H7 (cell line): ENCODE data around the gene COL27A1. TPM values are rescaled to one million over a fixed set of nuclear protein-coding genes. Genes with fewer than 3 reads are reported as not detected.
A peak's percentile ranks its signal among the peaks of the same experiment; 100 is the strongest.

Experiments used
- DNase-seq: peaks from one replicate; pipeline ENCODE4 v3.0.0; 2012
- H3K27me3 ChIP-seq: 2 replicates; pipeline ENCODE4 v1.6.0; 2011; ENCODE audit warnings: mild to moderate bottlenecking, low read length; ENCODE audit not compliant: control insufficient read depth, insufficient read depth
- H3K36me3 ChIP-seq: replicated peaks from 2 replicates; pipeline ENCODE4 v1.5.1; 2011; ENCODE audit warnings: low read length; ENCODE audit not compliant: control insufficient read depth, insufficient read depth
- H3K4me3 ChIP-seq: 2 replicates; pipeline ENCODE4 v1.5.1; 2011; ENCODE audit warnings: low read depth, mild to moderate bottlenecking, control low read depth, low read length, moderate library complexity; ENCODE audit not compliant: insufficient read depth
- total RNA-seq: library from RNA; depleted of rRNA; stranded (reverse); fragments of >200 nt; shearing (Covaris generic); gene quantifications from 2 replicates; pipeline ENCODE4 v1.2.3, GENCODE V29; 2014; rRNA removed

Gene COL27A1
- total RNA-seq, 1 experiment from 2014 or later = 10.5 TPM

DNA sequence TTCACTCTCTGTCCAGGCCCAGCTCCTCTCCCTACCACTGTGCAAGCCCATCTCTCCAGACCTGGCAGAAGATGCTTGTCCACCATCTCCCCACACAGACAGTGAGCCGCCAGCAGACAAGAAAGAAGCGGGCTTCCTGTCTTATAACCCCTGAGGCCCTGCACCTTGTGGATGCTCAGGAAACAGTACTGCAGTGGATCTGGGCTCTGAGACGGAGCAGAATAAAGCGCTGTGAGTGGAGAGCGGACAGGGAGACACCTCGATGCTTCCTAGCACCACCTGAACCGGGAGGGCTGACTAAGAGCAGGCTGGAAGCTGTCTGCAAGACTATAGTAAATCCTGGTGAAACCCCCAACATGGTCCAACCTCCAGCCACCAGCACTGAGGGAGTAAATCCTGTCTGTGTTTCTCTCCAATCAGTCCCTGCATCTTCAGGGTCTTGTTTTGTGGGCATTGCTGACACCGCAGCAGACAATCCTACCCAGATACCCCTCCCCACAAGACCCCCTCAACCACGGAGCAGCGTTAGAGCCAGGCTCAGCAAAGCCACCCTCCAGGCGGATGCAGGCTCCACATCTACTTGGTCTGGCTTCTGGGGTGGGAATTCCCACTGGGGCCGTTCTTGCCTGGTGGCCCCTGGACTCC lies 193.0 kb downstream of the COL27A1 start:
- Histone ChIP-seq H3K4me3 (no peak overlapping the region), H3K36me3 (peaks cover 26% of the 10 kb centered on the region), H3K27me3 (no peaks in the 10 kb centered on the region)
- no peak for DNase-seq

DNA sequence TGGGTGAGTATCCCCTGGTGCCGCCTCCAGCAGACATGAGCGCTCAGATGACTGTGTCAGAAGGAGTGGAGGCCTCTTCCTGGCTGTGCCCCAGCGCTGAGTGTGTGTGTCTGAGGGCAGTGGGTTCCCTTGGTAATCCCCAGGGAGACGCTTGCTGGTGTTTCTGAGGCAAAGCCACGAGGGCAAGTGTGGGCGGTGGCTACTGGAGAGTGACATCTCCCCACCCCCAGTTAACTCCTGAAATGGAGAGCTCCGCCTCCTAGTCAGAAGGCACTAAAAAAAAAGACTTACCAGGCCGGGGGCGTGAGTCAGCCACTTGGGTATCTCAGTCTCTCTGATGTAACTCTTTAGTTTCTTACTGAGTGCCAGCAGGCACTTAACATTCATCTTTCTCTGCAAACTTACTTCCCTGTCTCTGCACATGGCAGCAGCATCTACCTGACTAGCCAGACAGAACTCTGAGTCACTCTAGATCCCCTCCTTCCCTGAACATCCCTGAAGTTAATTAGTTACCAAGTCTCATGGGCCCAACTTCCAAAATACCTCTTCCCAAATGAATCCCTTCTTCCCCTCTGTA lies 193.7 kb downstream of the COL27A1 start:
- H3K36me3 ChIP-seq = peaks cover 23% of the 10 kb centered on the region

DNA sequence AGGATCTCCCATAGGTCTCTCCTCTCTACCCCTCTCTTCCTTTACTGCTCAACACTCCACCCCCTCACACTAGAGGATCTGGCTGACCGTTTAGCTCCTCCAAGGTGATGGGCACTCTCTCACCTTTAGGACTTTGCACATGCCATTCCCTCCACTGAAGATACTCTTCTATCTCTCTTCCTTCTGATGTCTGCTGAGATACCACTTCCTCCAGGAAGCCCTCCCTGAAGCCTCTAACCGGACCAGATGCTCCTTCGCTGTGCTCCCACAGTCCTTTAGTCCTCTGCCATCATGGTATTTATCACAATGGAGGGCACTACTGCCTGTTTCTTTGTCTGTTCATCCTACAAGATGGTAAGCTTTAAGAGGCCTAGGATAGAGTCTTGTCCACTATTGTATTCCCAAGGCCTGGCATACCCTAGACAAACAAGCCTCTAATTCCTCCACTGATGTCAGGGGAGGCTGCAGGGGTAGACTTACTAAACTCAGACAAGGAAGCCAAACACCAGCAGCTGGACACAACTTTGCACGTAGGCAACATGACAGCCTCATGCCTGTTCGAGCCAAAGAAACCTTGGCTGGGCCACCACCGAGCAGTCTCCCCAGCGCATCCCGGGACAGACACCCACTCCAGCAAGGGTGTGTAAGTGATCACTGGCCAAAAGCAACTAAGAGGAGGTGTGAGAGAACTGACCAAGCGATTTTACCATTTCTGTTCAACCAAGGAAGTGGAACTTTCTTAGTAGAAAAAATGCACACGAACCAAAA lies 194.6 kb downstream of the COL27A1 start:
- no peak for DNase-seq
- Histone ChIP-seq H3K27me3 (no peaks in the 10 kb centered on the region), H3K36me3 (peaks cover 19% of the 10 kb centered on the region), H3K4me3 (no peak overlapping the region)

More for the DNA sequence above, 193.7 kb downstream of the COL27A1 start:
- H3K4me3 ChIP-seq = no peak overlapping the region
- peak; percentile 92 for DNase-seq
- no peaks in the 10 kb centered on the region for H3K27me3 ChIP-seq

DNA sequence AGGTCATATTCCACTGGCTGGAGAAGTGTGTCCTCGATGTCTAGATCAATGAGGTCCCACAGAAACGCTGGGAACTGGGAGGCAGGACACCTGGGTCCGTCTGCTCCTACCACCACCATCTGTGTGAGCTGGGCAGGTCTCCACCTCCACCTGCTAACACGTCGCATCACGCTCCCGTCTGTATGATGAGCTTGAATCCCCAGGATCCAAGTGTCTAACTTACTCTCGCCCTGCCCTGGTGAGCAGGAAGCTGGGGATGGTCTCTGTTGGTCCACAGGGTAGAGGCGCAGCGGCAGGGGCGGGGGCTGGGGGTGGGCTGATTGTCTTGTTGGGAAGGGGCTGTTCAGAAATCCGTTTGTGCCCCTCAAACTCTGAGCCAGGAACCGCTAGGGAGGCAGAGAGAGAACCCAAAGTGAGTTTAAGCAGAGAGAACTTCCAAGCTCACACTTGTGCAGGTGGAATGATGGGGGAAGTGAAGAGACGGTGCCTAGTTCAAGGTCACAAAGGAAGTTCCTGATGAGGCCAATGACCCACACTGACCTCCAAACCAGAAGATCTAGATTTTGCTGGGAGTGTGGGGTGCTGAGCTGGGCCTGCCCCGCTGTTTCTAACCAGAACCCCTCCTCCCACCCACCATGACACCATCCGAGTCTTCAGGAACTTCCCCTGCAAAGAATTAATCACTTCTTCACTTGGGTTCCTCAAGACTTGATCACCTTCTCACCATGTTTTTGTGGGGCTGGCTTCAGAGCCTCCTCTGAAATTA lies 195.5 kb downstream of the COL27A1 start:
- Histone ChIP-seq H3K36me3 (peaks cover 18% of the 10 kb centered on the region), H3K27me3 (no peaks in the 10 kb centered on the region), H3K4me3 (no peak overlapping the region)
- no peak for DNase-seq

DNA sequence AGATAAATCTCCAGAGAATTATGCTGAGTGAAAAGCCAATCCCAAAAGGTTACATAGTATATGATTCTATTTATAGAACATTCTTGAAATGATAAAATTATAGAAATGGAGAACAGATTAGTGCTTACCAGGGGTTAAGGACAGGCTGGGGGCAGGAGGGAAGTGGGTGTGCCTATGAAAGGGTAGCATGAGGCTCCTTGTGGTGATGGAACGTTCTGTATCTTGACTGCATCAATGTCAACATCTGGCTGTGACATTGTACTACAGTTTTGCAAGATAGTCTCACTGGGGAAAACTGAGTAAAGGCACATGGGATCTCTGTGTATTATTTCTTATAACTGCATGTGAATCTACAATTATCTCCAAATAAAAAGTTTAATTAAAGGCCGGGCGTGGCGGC lies 196.6 kb downstream of the COL27A1 start:
- H3K36me3 ChIP-seq = peaks cover 12% of the 10 kb centered on the region
- DNase-seq = no peak
- no peak overlapping the region for H3K4me3 ChIP-seq
- no peaks in the 10 kb centered on the region for H3K27me3 ChIP-seq

DNA sequence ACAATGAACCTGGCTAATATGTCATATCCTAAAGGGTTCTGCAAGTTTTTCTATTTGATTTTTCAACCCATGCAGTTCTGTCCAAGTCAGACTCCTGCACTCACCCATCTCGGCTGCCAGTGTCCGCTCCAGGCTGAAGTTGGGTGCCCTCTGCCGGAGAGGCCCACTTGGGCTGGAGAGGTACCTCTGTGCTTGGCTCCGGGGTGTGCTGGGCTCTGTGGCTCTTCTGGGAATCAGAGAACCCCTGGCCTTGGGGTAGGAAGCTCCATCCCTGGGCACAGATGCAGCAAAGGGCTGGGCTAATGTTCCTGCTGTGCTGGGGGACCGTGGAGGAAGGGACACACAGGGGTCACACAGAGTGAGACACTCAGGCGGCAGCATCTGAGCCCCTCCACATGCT lies 200.5 kb downstream of the COL27A1 start:
- Histone ChIP-seq H3K27me3 (no peaks in the 10 kb centered on the region), H3K4me3 (no peak overlapping the region), H3K36me3 (peaks cover 15% of the 10 kb centered on the region)
- no peak for DNase-seq

DNA sequence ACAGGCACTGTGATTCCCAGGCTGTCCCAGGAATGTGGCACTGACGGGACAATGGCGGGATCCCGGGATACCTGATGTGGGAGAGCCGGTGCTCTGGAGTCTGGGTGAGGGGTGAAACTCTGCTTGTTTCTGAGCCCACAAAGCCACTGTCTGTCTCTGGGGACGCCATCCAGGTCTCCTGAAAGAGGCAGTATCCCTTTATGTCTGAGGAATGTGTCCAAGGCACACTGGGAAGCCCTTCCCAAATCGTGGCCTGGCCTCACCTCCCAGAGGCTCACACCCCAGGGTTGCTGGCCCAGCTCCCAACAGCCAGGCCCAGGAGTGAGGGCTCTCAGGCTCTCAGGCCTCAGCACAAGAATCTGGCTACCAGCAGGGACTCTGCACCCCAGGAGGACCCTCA lies 201.5 kb downstream of the COL27A1 start:
- H3K4me3 ChIP-seq = no peak overlapping the region
- no peaks in the 10 kb centered on the region for H3K27me3 ChIP-seq
- H3K36me3 ChIP-seq = peaks cover 16% of the 10 kb centered on the region
- no peak for DNase-seq

DNA sequence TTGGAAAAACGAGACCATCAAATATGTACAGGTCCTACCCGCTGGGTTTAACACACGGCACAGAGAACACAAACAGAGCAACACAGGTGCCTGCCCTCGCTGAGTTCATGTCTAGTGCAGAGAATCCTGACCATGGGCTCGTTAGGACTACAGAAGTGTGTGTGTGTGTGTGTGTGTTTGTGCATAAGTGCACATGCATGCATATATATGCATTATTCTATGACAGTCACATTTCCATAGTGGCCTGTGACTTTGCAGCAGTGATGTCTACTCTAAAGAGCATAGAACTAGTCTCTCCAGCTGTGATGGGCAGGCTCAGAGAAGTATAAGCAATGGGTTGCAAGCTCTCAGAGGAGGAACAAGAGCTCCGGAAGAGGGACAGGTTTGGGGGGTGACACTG lies 202.0 kb downstream of the COL27A1 start:
- Histone ChIP-seq H3K27me3 (no peaks in the 10 kb centered on the region), H3K36me3 (peaks cover 16% of the 10 kb centered on the region), H3K4me3 (no peak overlapping the region)
- DNase-seq = no peak

DNA sequence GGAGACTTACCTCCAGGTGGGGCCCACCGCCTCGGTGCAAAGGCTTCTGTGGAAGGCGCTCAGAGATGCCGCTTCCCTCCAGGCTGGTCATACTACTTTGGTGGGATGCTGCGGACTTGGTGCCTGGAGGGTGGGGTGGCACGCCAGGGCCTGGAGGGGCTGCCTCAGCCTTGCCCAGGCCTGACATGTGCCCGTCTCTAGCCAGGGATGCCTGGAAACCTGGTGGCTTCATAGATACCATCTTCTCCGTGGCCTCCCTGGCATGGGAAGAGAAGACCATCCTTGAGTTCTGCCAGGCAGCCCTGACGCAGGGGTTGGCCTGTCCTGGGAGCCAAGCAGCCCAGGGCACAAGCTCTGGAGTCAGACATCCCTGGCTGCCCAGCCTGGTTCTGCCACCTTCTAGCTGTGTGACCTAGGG lies 202.6 kb downstream of the COL27A1 start:
- Histone ChIP-seq H3K27me3 (no peaks in the 10 kb centered on the region), H3K4me3 (no peak overlapping the region), H3K36me3 (peaks cover 16% of the 10 kb centered on the region)
- no peak for DNase-seq

DNA sequence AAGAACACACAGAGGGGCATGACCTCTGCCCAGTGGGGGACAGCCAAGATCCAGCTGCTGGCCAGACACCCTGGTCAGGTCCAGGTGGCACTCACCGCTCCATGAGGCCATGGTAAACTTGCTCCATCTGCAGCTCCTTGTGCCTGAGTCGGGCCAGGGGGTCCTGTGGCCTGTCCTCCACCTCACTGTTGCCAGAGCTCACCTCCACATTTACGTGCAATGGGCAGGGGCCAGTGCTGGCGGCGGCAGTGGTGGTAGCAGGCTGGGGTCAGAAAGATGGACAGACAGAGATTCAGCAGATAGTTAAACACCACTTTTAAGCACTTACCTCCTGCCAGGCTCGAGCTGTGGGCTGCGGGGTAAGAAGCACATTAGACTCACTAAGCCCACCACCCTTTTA lies 204.5 kb downstream of the COL27A1 start:
- Histone ChIP-seq H3K27me3 (no peaks in the 10 kb centered on the region), H3K36me3 (peaks cover 17% of the 10 kb centered on the region), H3K4me3 (no peak overlapping the region)
- no peak for DNase-seq

DNA sequence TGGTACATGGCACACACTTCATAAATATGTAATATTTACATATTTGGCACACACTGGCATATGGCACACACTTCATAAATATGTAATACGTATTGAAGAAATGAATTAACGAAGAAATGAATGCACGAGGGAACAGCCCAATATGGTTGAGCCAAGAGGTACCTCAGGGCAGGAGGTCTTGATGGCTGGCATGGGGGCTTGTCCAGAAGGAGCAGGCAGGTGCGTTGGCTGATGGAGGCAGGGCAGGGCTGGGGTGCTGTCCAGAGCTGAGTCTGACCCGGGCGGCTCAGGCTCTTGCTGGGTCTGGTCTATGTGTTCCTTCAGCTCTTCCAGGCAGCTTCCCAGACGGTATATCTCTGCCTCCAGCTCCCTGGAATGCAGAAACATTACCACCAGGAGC lies 206.2 kb downstream of the COL27A1 start:
- Histone ChIP-seq H3K4me3 (no peak overlapping the region), H3K27me3 (no peaks in the 10 kb centered on the region), H3K36me3 (peaks cover 14% of the 10 kb centered on the region)
- no peak for DNase-seq

Other genes with a start within 250 kb of the COL27A1 start
- gene AMBP, start 77.2 kb upstream of the COL27A1 start, total RNA-seq = 1.6 and 1.7 TPM in 2 replicates
- gene KIF12, start 56.2 kb upstream of the COL27A1 start, total RNA-seq = 0.92 and 2.0 TPM in 2 replicates
- gene ORM1, start 167.6 kb downstream of the COL27A1 start, total RNA-seq = not detected in 2 replicates
- 1.2 and 2.2 TPM in 2 replicates for gene ORM2, start 174.3 kb downstream of the COL27A1 start, total RNA-seq
- 16.7 and 17.4 TPM in 2 replicates for gene AKNA, start 232.4 kb downstream of the COL27A1 start, total RNA-seq